Spleen (tissue), 11 donors: ENCODE measurements around the gene HLA-DPB1. TPM values are rescaled to one million over a fixed set of nuclear protein-coding genes. Genes with fewer than 3 reads are reported as not detected.
"Not testable (repeated sequence)": the region's sequence is repeated elsewhere in the genome, so short reads cannot be mapped to it uniquely, and the experiment has no call there.

ENCODE experiments used
- DNase-seq: peaks from one replicate; pipeline ENCODE4 v3.0.0-alpha.2; 2020
- H3K27ac ChIP-seq, 8 donors: fragments of 200-600 bp; sonication (generic) in 7 of 8; 1 replicate in 4 of 8; 2 replicates in 4 of 8; pipeline versions ENCODE4 v1.5.0 to v1.8.0; 2016 to 2021; ENCODE audit warnings: inconsistent platforms in 4 of 8, mild to moderate bottlenecking in 4 of 8, moderate library complexity in 1 of 8
- H3K27me3 ChIP-seq, 7 donors: fragments of 200-600 bp; sonication (generic) in 6 of 7; replicated peaks in 1 of 7; 1 replicate in 4 of 7; 2 replicates in 3 of 7; pipeline versions ENCODE4 v1.5.0 to v1.8.0; 2016 to 2021; ENCODE audit warnings: inconsistent platforms in 3 of 7, mild to moderate bottlenecking in 1 of 7
- H3K36me3 ChIP-seq, 6 donors: fragments of 200-600 bp; sonication (generic) in 5 of 6; 1 replicate in 4 of 6; 2 replicates in 2 of 6; pipeline versions ENCODE4 v1.5.0 to v1.8.0; 2016 to 2021; ENCODE audit warnings: inconsistent platforms in 2 of 6
- H3K4me1 ChIP-seq, 6 donors: fragments of 200-600 bp; sonication (generic) in 5 of 6; 1 replicate in 3 of 6; 2 replicates in 3 of 6; pipeline versions ENCODE4 v1.5.0 to v1.8.0; 2016 to 2021; ENCODE audit warnings: inconsistent platforms in 3 of 6
- H3K4me3 ChIP-seq, 8 donors: fragments of 200-600 bp; sonication (generic) in 7 of 8; 1 replicate in 4 of 8; 2 replicates in 4 of 8; pipeline versions ENCODE4 v1.5.0 to v1.8.0; 2016 to 2021; ENCODE audit warnings: inconsistent platforms in 4 of 8, mild to moderate bottlenecking in 4 of 8, moderate library complexity in 2 of 8
- H3K9me3 ChIP-seq, 8 donors: fragments of 200-600 bp; sonication (generic) in 7 of 8; 1 replicate in 4 of 8; 2 replicates in 4 of 8; pipeline versions ENCODE4 v1.5.0 to v1.8.0; 2016 to 2021; ENCODE audit warnings: inconsistent platforms in 4 of 8
- POLR2A ChIP-seq, 3 donors: fragments of 450-650 bp; IDR thresholded peaks; one replicate each; pipeline ENCODE4 v1.5.1; 2017; ENCODE audit warnings: antibody characterized with exemption in 3 of 3, mild to moderate bottlenecking in 1 of 3
- POLR2AphosphoS5 ChIP-seq, 3 donors: sonication (generic); formaldehyde crosslinking; IDR thresholded peaks; one replicate each; pipeline ENCODE4 v1.5.1; 2017; ENCODE audit warnings: antibody characterized with exemption in 3 of 3
- WGBS, 5 donors: extraction: QIAGEN DNeasy Blood & Tissue Kit in 3 of 5; methylation state at CpG; one replicate each; pipeline versions ENCODE4 v1.1.5 to v1.1.7; 2013 to 2018; 5-methylcytosine and 5-hydroxymethylcytosine counted together
- intact Hi-C: fragments of 100-400 bp; cut with DNase I; formaldehyde crosslinking; loops from one replicate; pipeline ENCODE4 v1.15.0; 2023; ENCODE audit warnings: low total_unique reads
- polyA plus RNA-seq, 3 donors: library from polyadenylated mRNA; stranded (reverse); fragments of 200-250 nt; gene quantifications; one replicate each; pipeline ENCODE4 v1.2.1, GENCODE V29; 2013
- total RNA-seq, 7 donors: library from RNA; depleted of rRNA in 3 of 7; stranded (reverse); fragments of >200 nt in 3 of 7; fragmentation: NEBNext Ultra II Directional in 4 of 7; extraction: Animal tissue kit (Norgen Biotek cat#: 25700) in 4 of 7; gene quantifications; one replicate each; pipeline versions ENCODE4 v1.1.0 to v1.2.1, GENCODE V29; 2016 to 2021
- TF ChIP-seq, protein P1 (sequence below), 11 experiments: fragments of 200-600 bp in 7 of 11; fragments of 450-650 bp in 4 of 11; sonication (generic) in 4 of 11; IDR thresholded peaks in 8 of 11; conservative IDR thresholded peaks in 3 of 11; 1 replicate in 7 of 11; 2 replicates in 4 of 11; pipeline versions ENCODE4 v1.4.0 to v1.8.0; 2016 to 2021; ENCODE audit warnings: antibody characterized with exemption in 11 of 11, inconsistent platforms in 4 of 11, mild to moderate bottlenecking in 1 of 11
- donor health status: healthy with polysubstance abuse.
- donor health status: DM: no; HTN: no; CAD: no; lungs with moderate emphysema.
- donor health status: DM: no; HTN: no; CAD: no.
- donor health status: Bipolar disorder and iron deficiency.
- donor health status: healthy.
- donor health status: DM: no; HTN: no; CAD: no.
- donor health status: DM: yes; HTN: yes; CAD: no.

Gene HLA-DPB1
- total and polyA plus RNA-seq, 10 donors, result 209 to 817 (median 521) TPM

DNA sequence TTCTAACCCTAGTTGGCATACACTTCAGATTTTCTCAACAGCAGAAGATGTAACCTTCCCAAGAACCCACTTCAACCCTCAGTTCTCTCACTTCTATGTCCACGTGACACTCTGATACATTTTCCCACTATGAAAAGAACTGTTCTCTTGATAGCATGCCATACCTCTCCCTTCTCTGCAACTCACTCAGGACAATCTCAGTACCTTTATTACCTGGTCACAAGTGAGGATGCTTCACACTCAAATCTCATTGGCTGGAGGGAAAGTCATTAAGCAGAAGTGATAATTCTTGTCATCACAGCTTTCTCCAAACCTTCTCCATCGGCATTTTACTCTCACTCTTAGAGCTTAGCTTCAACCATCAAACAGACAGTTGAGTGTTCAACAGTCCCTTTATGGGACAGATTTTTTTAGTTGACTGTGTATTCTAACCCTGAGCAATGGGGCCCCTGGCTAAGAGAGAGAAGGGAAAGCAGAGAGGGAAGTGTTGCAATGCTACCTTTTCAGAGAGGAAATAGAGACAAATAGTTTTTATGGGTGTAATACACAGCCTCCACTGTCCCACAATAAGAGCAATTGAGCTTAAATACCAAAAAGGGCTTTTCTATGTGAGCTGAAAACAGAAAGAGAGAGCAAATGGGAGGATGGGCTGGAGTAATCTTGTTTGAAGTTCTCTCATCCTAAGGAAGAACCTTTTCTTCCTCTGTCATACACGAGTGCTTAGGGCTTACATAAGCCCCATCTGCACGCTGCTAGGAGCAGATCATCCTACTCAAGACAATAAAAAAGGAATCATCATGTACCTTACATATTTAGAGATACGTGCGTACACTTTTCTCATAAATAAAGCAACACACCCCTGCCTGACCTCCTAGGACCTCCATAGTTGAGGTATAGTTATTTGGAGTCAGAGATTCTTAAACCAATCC is 18.3 kb upstream of the HLA-DPB1 start:
- TF ChIP-seq POLR2AphosphoS5 (IDR thresholded peaks at IDR 0.05) (no peak), POLR2A (IDR thresholded peaks at IDR 0.05) (no peak)
- TF ChIP-seq, protein P1, sequence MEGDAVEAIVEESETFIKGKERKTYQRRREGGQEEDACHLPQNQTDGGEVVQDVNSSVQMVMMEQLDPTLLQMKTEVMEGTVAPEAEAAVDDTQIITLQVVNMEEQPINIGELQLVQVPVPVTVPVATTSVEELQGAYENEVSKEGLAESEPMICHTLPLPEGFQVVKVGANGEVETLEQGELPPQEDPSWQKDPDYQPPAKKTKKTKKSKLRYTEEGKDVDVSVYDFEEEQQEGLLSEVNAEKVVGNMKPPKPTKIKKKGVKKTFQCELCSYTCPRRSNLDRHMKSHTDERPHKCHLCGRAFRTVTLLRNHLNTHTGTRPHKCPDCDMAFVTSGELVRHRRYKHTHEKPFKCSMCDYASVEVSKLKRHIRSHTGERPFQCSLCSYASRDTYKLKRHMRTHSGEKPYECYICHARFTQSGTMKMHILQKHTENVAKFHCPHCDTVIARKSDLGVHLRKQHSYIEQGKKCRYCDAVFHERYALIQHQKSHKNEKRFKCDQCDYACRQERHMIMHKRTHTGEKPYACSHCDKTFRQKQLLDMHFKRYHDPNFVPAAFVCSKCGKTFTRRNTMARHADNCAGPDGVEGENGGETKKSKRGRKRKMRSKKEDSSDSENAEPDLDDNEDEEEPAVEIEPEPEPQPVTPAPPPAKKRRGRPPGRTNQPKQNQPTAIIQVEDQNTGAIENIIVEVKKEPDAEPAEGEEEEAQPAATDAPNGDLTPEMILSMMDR (IDR thresholded peaks at IDR 0.05 in 8 of 11, conservative IDR thresholded peaks at IDR 0.05 in 3 of 11), result no peak
- Histone ChIP-seq H3K27ac (peak overlapping the region in 7 of 8 donors; percentile 26 to 80 (median 65)), H3K4me3 (peak overlapping the region in 1 of 8 donors; percentile 1), H3K27me3 (no peaks in the 10 kb centered on the region), H3K4me1 (peaks cover 0 to 29% (median 11%) of the 10 kb centered on the region in 6 donors), H3K9me3 (no peaks in the 10 kb centered on the region), H3K36me3 (no peaks in the 10 kb centered on the region)
- intact Hi-C loops, result no loop called here
- 33 to 58% (median 41%) methylated on average over 5 to 6 of the region's 6 CpGs for WGBS, 5 donors
- no peak for DNase-seq

DNA sequence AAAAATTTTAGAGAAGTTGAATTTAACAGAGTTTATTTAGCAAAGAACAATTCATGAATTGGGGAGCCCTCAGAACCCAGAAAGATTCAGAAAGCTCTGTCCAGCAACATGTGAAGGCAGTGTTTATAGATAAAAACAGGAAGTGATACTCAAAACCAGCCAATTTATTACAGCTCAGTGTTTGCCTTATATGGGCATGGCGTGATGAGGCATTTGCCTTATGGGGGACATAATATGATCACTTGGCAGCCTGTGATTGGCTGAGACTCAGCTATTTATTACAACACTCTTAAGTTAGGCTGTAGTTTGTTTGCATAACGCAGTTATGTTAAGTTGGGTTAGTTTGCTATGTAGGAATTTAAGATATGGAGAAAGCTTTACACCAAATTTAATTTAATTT is 13.8 kb upstream of the HLA-DPB1 start:
- 74 to 88% (median 85%) methylated on average over 2 of the region's 2 CpGs for WGBS, 5 donors
- peaks cover 0 to 37% (median 18%) of the 10 kb centered on the region in 6 donors for H3K36me3 ChIP-seq
- H3K4me1 ChIP-seq, result peaks cover 0 to 36% (median 9%) of the 10 kb centered on the region in 6 donors
- peak overlapping the region in 4 of 8 donors; percentile 29 to 54 (median 36) for H3K27ac ChIP-seq
- no peak for DNase-seq
- no peak overlapping the region for H3K4me3 ChIP-seq
- H3K9me3 ChIP-seq, result peaks cover 0 to 3% (median 0%) of the 10 kb centered on the region in 8 donors
- intact Hi-C loops, result no loop called here
- no peaks in the 10 kb centered on the region for H3K27me3 ChIP-seq
- TF ChIP-seq, protein P1 (IDR thresholded peaks at IDR 0.05 in 8 of 11, conservative IDR thresholded peaks at IDR 0.05 in 3 of 11), result no peak
- TF ChIP-seq POLR2AphosphoS5 (IDR thresholded peaks at IDR 0.05) (no peak), POLR2A (IDR thresholded peaks at IDR 0.05) (no peak)

DNA sequence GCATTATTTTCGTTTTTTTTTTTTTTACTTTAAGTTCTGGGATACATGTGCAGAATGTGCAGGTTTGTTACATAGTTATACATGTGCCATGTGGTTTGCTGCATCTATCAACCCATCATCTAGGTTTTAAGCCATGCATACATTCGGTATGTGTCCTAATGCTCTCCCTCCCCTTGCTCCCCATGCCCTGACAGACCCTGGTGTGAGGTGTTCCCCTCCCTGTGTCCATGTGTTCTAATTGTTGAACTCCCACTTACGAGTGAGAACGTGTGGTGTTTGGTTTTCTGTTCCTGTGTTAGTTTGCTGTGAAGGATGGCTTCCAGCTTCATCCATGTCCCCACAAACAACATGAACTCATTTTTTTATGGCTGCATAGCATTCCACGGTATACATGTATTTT is 12.4 kb upstream of the HLA-DPB1 start:
- H3K9me3 ChIP-seq, DNase-seq, H3K27ac ChIP-seq, H3K4me3 ChIP-seq, intact Hi-C loops, H3K27me3 ChIP-seq: not testable (repeated sequence)
- WGBS, 5 donors, result 39 to 91% (median 42%) methylated on average over 2 to 5 of the region's 5 CpGs
- TF ChIP-seq POLR2AphosphoS5 (IDR thresholded peaks at IDR 0.05), result peak in 1 of 3 donors; percentile 73
- peaks cover 0 to 32% (median 0%) of the 10 kb centered on the region in 6 donors for H3K4me1 ChIP-seq
- peaks cover 0 to 51% (median 32%) of the 10 kb centered on the region in 6 donors for H3K36me3 ChIP-seq

DNA sequence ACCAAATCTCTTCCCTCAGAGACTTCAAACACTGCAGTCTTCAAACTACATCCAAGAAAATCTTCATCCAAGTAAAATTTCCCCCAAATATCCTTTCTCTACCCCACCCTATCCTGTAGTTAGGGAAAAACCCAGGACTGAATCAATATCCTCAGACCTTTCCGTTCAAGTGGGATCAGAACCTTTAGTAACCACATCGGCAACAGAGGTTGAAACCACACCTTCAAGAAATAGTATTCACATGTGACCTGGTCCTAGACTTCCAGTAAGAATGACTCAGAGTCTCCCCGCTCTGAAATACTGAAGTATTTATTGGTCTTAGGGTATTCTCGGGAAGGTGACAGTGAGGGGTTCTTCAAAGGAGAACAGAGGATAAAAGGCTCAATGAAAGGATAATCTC is 11.1 kb upstream of the HLA-DPB1 start:
- H3K9me3 ChIP-seq, result peaks cover 0 to 3% (median 0%) of the 10 kb centered on the region in 8 donors
- no peak overlapping the region for H3K4me3 ChIP-seq
- peaks cover 0 to 44% (median 6%) of the 10 kb centered on the region in 6 donors for H3K4me1 ChIP-seq

DNA sequence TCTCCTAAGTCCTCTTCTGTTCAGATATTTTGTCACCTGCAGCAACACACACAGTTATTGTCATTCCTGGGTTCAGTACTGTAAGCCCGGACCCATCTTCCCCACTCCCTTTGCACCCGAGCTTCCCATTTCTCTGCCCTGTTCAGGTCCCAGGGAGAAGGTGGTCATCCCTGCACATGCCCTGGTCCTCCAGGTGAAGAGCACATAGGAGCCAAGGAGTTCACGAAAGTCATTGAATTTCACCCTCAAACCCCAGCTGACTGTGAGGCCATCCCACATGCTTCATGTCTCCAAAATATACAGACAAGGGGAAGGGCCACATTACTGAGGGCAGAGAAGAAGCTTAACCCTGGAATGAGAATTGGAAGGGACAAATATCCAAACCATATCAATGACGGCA is 10.5 kb upstream of the HLA-DPB1 start:
- Histone ChIP-seq H3K4me1 (peaks cover 5 to 50% (median 12%) of the 10 kb centered on the region in 6 donors), H3K36me3 (peaks cover 2 to 70% (median 45%) of the 10 kb centered on the region in 6 donors), H3K9me3 (peaks cover 0 to 3% (median 0%) of the 10 kb centered on the region in 8 donors), H3K27me3 (no peaks in the 10 kb centered on the region), H3K27ac (peak overlapping the region in 1 of 8 donors; percentile 46), H3K4me3 (no peak overlapping the region)
- intact Hi-C loops, result no loop called here
- TF ChIP-seq POLR2AphosphoS5 (IDR thresholded peaks at IDR 0.05), result peak in 1 of 3 donors; percentile 53
- TF ChIP-seq, protein P1 (IDR thresholded peaks at IDR 0.05 in 8 of 11, conservative IDR thresholded peaks at IDR 0.05 in 3 of 11), result no peak
- no peak for TF ChIP-seq POLR2A (IDR thresholded peaks at IDR 0.05)
- no peak for DNase-seq
- WGBS, 5 donors, result 24 to 90% (median 45%) methylated on average over 4 of the region's 4 CpGs

More for the DNA sequence above, 11.1 kb upstream of the HLA-DPB1 start:
- Histone ChIP-seq H3K36me3 (peaks cover 2 to 64% (median 44%) of the 10 kb centered on the region in 6 donors), H3K27me3 (no peaks in the 10 kb centered on the region), H3K27ac (peak overlapping the region in 1 of 8 donors; percentile 46)
- DNase-seq, result no peak
- 0 to 84% (median 0%) methylated on average over 4 of the region's 4 CpGs for WGBS, 5 donors
- intact Hi-C loops, result no loop called here
- TF ChIP-seq POLR2AphosphoS5 (IDR thresholded peaks at IDR 0.05), result no peak
- no peak for TF ChIP-seq POLR2A (IDR thresholded peaks at IDR 0.05)
